Measurements from ENCODE around the gene SGK2.

The SGK2 gene

DNA sequence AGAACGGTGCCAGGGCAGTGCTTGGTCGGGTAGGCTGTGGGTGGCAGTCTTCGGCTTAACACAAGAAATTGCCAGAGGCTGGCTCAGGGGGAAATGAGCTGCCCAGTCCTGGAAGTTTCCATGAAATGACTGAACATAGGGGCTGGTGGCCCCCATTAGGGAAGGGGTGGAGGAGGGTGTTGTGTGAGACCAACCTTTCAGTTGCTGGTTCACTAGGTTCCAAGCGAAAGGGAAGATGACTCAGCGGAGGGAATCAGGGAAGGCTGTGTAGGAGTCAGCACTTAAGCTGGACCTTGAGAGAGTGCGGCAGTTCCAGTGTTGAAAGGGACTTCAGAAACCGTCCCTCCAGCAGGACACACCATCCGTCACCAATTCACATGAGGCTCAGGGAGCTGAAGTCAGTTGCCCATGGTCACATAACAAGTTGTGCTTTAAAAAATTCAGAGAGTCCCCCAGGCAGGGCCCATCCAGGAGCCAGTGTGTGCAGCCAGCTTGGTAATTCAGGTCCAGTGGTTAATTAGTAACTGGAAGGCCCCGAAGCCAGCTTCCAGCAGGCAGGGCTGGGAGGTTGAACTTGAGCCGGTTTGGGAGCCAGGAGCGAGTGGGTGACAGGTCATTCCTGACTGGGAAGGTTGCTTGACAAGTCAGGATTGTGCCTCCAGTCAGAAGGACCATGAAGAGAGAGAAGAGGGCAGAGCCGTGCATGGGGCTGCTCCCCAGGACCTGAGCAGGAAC, at the start of gene SGK2:
SGK2 (plus strand) TSS at position 616 of the 735 bp plus-strand sequence. CDS start 7,469 bp downstream, outside the sequence.
- in situ Hi-C loops (cut with MboI; ENCODE audit: low sequenced_read_pairs) = no loop called here

DNA sequence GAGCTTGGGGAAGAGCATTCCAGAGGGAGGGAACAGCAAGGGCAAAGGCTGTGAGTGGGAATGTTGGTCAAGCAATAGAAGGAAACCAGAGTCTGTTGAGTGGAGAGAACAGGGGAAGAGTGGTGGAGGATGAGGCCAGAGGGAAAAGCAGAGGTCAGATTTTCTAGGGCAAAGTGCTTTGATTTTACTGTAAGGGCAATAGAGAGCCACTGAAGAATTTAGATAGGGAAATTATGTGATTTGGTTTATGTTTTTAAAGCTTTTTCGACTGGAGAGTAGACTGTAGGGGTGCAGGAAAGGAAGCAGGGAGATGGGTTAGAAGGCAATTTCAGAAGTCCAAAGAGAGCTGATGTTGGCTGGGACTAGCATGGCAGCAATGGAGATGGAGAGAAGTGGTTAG, 46.9 kb upstream of the SGK2 start:
- in situ Hi-C loops (cut with MboI; ENCODE audit: low sequenced_read_pairs) = no loop called here

DNA sequence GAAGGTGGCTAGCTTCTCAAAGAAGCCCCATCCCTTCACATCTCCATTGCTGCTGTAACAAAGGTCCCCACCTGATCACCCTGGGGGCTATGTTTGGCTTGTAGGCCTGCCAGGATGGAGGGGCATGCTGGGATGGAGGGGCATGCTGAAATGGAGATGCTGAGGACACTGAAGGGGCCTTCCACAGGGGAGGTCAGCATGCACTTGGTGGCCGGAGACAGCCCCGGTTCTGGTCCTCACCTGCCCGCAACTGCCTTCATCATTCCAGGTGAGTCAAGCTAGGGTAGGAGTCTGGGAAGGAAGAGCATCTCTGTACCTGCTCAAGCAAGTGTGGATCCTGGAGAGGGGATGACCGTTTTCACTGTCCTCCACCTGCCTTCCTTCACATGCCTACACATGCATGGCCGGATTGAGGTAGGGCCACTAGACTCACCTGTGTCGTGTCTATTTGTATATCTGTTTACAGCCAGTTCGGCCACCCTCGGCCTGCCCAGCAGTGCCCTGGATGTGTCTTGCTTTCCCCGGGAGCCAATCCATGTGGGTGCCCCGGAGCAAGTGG, 45.4 kb upstream of the SGK2 start:
- in situ Hi-C loops (cut with MboI; ENCODE audit: low sequenced_read_pairs) = no loop called here

DNA sequence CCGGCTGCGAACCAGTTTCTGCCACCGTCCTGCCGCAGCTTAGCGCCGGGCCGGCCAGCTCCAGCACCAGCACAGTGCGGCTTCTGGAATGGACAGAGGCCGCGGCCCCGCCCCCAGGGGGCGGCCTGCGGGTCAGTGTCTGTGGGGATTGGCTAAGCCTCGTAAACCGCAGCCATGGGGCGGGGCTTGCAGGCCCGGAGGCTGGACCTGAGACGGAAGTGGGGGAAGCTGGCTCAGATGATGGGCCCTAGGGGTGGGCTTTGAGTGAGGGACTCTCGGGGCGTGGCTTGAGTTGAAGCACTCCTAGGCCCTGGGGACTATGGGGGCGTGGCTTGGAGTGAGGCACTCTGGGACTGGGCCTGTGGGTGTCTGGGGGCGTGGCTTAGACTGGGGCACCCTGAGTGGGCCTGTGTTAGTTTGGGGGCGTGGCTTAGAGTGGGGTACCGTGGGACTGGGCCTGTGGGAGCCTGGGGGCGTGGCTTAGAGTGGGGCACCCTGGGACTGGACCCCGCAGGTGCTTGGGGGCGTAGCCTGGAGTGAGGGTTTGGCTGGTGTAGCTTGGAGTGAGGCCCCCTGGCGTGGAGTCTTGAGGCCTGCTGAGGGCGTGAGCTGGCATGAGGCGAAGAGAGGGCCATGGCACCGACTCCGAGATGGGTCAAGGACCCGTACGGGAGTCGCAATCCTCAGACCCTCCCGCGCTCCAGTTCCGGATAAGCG, 44.7 kb upstream of the SGK2 start:
- in situ Hi-C loops (cut with MboI; ENCODE audit: low sequenced_read_pairs) = no loop called here

DNA sequence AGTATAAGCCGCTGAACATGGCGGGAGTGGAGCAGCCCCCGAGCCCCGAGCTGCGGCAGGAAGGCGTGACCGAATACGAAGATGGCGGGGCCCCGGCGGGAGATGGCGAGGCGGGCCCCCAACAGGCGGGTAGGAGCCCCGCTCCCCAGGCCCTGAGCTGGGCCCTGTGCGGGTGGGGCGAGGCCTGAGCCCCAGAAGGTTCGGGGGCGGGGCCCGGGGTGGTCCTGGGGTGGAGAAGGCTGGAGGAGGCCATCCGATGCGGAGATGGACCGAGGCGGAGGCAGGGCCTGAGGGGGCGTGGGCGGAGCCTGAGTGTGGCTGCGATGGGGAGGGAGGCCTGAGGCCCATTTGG, 44.2 kb upstream of the SGK2 start:
- in situ Hi-C loops (cut with MboI; ENCODE audit: low sequenced_read_pairs) = no loop called here

DNA sequence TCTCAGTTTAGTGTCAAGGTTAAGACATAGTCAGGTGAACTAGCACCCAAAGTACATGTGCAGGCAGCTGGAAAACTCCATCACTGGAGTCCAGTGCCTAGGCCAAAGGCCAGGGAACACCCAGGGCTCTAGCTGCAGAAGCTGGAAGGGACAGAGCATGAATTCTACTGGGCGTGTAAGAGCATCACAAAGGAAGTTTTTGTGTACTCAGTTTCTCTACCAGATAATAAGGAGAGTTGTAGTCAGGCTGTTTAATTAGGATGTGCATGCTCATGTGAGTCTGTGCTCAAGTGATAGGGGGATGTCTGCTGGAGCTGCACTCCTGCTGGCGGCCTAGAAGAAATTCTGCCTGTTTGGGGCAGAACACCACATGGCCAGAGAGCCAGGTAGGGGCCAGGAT, 43.2 kb upstream of the SGK2 start:
- in situ Hi-C loops (cut with MboI; ENCODE audit: low sequenced_read_pairs) = no loop called here

DNA sequence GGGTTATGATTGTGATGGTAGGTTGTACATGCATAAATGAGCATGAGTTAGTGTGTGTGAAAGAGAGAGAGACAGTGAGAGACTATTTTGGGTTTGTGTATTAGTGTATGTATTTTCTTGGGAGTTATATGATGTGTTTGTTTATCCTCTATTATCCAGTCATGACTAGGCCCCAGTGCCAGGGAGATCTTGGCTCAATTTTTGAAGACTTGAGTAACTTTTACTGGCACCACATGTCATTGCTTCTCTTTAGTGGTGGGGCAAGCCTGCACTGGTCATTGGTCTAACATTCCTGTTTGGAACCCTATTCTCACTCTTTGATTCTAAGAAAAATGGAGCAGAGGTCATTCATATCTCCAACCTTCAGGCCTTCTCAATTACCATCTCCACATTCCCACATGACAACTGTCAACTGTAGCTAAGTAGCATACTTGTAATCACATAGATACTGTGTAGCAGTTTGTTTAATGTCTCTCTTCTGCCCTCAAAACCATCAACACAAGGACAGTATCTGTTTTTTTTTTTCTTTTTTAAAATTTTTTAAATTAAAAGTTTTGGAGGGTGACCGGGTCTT, 42.5 kb upstream of the SGK2 start:
- in situ Hi-C loops (cut with MboI; ENCODE audit: low sequenced_read_pairs) = no loop called here

DNA sequence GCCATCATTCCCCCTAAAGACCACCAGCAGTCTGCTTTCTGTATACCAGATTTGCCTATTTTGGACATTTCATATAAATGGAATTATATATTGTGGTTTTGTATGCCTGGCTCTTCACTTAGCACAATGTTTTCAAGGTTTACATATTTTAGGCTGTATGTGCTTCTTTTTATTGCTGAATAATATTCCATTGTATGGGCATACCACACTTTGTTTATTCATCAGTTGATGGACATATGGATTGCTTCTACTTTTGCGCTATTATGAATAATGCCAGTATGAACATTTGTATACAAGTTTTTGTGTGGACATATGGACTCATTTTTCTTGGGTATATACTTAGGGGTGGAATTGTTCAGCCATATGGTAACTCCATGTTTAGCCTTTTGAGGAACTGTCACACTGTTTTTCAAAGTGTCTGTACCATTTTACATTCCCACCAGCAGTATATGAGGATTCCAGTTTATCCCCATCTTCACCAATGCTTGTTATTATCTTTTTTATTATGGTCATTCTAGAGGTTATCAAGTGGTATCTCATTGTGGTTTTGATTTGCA, 38.7 kb upstream of the SGK2 start:
- in situ Hi-C loops (cut with MboI; ENCODE audit: low sequenced_read_pairs) = no loop called here

DNA sequence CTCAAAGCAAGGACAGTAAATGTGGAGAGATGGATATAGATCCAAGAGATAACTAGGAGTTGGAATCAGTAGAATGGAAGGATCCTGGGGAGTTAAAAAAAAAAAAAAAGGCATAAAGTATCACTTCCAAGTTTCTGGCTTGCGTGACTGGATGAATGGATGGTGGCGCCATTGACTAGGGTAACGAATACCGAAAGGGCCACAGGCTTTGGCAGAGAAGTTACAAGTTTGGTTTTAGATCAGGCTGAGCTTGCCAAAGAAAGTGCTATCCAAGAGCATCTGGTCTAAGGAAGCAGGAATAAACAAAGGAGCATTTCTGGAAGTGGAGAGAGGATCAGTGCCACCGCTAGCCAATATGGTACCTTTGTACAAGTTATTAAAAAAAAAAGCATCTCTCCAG, 33.8 kb upstream of the SGK2 start:
- in situ Hi-C loops (cut with MboI; ENCODE audit: low sequenced_read_pairs) = loop anchor here (25.0 kb wide), 1 partner anchor 562 kb away; no protein-coding TSS in a partner anchor

DNA sequence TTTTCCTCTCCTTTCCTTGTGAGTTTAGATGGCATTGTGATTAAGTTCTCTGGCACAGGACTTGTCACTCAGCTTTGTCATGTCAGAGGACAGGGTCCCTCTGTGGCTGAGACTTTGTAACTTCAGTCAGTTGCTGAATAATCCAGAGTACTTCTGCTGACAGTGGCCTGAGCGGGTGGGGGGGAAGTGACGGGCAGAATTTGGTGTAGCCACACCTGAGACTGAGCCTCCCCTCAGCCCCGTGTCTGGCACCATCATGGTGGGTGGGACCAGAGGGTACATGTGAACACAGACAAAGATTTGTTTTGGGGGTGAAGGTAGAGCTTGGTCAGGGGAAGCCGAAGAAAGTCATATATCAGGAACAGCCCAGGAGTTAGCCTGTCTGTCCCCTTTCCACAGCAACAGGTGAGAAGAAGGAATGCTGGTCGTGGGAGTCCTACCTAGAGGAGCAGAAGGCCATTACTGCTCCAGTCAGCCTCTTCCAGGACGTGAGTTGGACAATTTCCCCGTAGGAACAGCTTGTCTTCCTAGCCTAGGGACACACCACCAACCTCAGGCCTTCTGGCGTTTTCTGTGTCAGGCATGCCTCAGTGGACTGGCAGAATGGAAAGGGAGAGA, 30.5 kb upstream of the SGK2 start:
- in situ Hi-C loops (cut with MboI; ENCODE audit: low sequenced_read_pairs) = loop anchor here (25.0 kb wide), 1 partner anchor 559 kb away; no protein-coding TSS in a partner anchor

DNA sequence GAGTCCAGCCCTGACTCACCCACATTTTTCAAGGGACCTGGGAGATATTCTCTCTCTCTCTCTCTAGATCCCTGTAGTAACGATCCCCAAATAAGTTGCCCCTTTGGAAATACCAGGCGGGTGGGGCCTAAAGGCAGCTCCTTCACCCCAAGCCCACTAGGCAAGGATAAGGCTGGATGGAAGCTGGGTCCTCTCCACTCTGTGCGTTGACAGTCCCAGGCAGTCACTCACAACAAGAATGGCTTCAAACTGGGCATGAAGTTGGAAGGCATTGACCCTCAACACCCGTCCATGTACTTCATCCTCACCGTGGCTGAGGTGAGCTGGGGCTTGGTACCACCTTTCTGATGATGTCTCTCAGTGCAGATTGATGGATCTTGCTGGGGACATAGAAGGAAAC, 29.8 kb upstream of the SGK2 start:
- in situ Hi-C loops (cut with MboI; ENCODE audit: low sequenced_read_pairs) = loop anchor here (25.0 kb wide), 1 partner anchor 558 kb away; no protein-coding TSS in a partner anchor

DNA sequence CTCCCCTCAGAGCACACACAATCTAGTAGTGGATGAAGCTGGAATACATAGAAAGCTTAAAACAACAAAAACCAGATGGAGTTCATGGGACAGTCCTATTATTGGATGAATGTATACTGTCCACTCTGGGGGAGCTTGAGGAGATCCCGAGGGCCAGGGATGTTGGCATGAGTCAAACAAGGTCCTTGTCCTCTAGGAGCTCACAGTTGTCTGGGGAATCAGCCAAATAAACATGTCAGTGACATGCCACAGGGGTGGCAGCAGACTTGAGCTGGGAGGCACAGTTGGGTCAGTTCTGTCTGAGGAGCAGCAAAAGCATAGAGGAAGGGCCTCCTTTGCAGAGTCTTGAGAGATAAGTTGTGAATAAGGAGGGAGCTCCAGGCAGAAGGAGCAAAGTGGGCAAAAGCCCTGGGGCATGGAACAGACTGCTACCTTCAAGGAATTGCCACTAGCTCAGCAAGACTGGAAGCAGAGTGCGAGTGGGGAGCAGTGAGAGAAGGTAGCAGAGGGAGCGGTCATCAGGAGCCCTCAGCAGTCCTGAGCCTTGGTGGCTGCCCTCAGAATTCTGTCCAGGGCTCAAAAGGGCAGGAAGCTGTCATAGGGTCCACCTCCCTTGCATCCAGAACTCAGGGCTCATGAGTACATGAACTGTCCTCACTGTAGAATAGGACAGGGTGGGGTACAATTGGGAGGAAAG, 29.2 kb upstream of the SGK2 start:
- in situ Hi-C loops (cut with MboI; ENCODE audit: low sequenced_read_pairs) = loop anchor here (10.0 to 25.0 kb wide), 2 partner anchors 165 to 558 kb away; no protein-coding TSS in a partner anchor

DNA sequence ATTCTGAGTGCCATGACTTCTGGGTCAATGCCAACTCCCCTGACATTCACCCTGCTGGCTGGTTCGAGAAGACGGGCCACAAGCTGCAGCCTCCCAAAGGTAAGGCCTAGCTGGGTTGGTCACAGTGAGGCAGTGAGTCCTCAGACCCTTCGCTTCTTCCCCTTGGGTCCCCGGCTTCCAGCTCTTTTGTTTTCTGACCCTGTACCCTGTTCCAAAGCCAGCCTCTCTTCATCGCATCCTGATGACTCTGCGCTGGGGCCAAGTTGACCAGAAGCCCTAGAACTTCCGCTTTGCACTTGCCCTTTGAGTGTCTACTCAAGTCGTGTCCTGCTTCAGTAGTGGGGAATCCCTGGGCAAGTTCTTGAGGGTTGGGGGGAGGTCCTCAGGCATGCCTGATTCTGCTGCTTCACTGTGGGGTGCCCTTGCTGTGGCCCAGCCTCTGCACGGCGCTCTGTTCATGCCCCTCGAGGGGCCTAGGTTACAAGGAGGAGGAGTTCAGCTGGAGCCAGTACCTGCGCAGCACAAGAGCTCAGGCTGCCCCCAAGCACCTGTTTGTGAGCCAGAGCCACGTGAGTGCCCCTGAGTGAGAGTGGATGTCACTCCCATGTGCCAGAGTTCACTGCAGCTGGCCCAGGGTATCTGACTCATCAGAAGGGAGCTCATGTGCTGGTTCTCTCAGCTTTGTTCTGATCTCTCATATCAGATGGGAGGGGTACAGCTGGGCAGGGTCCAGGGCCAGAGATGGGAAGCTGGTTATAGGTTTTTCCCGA, 28.3 kb upstream of the SGK2 start:
- in situ Hi-C loops (cut with MboI; ENCODE audit: low sequenced_read_pairs) = loop anchor here (10.0 to 25.0 kb wide), 2 partner anchors 164 to 557 kb away; no protein-coding TSS in a partner anchor

DNA sequence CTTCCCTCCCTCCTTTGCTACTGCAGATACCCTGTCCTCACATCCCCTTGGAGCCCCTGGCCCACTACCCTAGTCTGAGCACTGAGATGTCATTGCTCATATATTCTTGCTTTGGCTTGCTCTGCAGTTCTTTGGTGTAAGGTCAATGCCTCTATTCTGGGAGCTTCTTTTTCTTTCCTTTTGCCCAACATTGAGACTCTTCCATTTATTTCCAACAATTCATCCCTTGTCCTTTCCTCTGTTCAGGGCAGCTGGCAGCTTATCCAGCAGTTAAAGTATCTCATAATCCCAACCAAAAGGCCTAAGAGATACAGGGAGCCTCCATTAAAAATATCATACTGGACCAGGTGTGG, 27.8 kb upstream of the SGK2 start:
- in situ Hi-C loops (cut with MboI; ENCODE audit: low sequenced_read_pairs) = loop anchor here (10.0 to 25.0 kb wide), 2 partner anchors 164 to 556 kb away; no protein-coding TSS in a partner anchor

DNA sequence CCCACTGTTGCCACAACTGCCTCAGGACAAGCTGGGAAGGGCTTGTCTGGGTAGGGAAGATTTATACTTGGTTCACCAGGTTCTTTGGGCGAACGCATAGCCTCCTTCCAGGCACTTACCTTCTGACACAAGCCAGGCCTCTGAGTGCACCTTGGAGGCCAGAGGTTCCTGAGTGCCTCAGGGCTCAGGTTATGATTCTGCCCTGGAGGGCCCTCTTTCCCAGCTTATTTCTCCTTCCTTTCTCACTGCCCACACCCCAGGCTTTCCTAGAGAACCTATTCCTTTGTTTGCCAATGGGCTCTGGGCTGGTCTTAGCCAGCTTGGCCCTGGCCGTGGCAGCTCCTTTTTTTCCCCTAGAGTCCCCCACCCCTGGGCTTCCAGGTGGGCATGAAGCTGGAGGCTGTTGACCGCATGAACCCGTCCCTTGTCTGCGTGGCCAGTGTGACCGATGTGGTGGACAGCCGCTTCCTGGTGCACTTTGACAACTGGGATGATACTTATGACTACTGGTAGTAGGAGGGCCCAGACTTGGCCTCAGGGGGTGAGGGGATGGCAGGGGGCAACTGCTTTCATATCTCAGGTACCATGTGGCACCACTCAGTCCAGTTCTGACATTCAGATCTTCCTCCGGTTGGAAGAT, 26.3 kb upstream of the SGK2 start:
- in situ Hi-C loops (cut with MboI; ENCODE audit: low sequenced_read_pairs) = loop anchor here (10.0 to 25.0 kb wide), 2 partner anchors 162 to 555 kb away; no protein-coding TSS in a partner anchor

DNA sequence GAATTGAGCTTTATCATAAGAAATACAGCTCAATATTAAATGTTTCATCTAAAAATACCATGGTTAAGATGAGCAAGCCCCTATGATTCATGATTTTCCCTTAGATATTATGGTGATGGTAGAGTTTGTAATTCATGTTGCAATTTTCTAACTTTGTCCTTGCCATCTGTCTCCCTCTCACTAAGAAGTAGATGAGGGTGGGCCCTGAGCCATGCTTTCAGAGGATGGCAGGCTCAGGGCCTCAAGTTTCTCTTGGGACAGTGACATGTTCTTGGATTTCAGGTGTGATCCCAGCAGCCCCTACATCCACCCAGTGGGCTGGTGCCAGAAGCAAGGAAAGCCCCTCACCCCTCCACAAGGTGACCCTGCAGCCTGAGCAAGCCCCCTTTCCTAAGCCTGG, 25.8 kb upstream of the SGK2 start:
- in situ Hi-C loops (cut with MboI; ENCODE audit: low sequenced_read_pairs) = loop anchor here (10.0 to 25.0 kb wide), 2 partner anchors 162 to 554 kb away; no protein-coding TSS in a partner anchor

DNA sequence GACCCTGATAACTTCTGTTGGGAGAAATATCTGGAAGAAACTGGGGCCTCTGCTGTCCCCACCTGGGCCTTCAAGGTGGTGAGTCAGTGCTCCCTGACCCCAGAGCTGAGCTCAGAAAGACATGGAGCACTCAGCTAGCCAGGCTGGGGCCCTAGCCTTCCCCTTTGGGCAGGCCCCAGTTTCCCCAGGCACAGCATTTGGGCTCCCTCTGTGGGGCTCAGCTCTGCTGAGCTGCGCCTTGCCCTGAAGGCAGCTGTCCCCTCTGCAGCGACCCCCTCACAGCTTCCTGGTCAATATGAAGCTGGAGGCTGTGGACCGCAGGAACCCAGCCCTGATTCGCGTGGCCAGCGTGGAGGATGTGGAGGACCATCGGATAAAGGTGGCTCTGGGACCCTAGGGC, 24.8 kb upstream of the SGK2 start:
- in situ Hi-C loops (cut with MboI; ENCODE audit: low sequenced_read_pairs) = loop anchor here (10.0 to 25.0 kb wide), 2 partner anchors 161 to 553 kb away; no protein-coding TSS in a partner anchor

DNA sequence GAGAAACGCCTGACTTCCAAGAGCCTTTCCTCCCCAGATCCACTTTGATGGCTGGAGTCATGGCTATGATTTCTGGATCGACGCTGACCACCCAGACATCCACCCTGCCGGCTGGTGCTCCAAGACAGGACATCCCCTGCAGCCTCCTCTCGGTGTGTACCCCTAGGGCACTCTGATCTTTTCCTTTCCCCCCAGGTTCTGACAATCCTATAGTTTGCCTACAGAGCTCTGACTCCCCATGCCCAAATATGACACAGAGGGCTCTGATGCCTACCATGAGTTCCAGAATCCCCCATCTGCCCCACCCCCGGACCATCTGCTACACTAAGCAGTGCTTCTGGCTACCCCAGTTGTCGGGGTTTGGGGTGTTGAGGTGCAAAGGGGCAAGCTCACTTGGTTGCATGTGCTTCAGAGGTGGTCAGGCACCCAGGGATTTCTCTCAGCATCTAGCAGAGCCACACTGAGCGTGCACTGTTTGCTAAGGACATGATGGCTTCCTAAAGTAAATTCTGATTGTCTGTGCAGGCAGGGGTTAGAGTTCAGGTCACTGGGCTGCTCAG, 24.0 kb upstream of the SGK2 start:
- in situ Hi-C loops (cut with MboI; ENCODE audit: low sequenced_read_pairs) = loop anchor here (10.0 to 25.0 kb wide), 2 partner anchors 160 to 552 kb away; no protein-coding TSS in a partner anchor

All from HL-60/S4 (cell line).